HG03442 (cell line): ENCODE results near the gene MEX3A.

Source experiments
- ATAC-seq: cut with Tn5 transposase; IDR thresholded peaks from one replicate; pipeline ENCODE4 v1.9.1; 2021; ENCODE audit warnings: mild to moderate bottlenecking, moderate library complexity; ENCODE audit not compliant: unreplicated experiment

MEX3A gene

DNA sequence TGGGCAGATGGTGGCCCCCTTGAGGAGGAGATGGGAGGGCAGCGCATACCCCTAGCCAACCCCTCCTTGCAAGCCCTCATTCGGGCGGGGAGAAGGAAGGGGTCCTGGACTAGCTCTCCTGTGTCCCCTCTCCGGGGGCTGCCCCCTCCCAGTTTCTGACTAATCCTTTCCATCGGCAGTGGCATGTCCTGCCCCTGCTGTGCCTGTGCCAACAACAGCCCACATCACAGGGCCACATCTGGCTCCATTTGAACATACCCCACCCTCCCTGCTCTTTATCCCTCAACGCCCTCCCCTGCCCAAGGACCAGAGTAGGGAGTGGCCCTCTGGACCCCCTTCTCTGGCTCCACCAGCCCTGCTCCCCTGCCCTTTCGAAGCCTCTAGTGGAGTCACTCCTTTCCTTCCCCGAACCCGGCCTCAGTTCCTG, 21.3 kb upstream of the MEX3A start:
- no peak for ATAC-seq

DNA sequence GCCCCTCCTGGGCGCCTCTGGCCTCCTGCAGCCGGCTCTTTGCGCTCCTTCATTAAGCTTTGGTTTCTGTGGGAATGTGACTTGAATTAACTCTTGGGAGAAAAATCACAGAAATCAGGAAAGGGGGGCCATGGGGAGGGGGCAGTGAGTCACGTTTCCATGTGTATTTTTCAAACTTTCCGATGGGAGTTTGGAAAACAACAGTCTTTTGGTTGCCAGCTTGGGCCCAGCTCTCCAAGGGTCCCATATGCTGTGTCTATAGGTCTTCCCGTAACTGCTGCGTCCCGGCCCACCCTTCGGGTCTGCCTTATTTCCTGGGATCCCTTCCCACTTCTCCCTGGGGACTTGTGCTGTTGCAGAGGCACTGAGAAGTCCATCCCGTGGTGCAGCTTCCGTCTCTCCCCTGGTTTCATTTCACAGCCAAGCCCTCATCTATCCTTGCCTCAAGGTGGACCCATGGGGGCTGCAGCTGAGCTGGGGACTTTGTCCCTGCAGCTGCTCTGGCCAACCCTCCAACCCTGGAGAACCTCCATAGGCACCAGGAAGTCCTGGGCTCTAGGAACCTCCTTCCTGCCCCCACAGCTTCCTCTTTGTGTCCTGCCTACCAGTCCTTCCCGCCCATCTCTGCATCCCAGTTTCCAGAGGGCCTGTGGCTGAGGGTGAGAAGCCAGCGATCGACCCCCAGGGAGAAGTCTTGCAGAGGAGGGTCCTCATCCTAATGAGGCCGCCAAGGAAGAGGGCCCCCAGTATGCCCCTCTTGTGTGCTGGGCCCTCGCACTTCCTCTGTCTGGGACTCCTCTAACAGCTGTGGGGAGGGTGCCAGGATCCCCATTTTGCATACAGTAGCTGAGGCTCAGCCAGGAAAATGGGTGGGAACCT, 20.6 kb upstream of the MEX3A start:
- ATAC-seq: no peak

DNA sequence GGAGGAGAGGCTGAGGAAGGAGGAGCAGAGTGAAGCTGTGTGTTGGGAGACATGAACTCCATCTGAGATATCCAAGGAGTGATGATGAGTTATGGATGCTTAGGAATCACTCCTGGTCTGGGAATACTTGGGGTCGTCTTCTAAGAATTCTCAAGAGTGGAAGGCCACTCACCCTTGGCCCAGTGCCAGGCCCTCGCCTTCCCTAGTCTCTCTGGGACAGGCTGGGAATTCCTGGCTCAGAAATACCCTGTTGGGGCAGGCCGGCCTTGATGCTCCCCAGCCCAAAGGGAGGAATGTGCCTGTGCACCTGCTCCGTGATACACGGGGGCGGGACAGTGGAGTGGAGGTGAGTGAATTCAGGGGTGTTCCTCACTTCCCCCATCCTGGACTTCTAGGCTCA, 19.6 kb upstream of the MEX3A start:
- ATAC-seq: no peak

DNA sequence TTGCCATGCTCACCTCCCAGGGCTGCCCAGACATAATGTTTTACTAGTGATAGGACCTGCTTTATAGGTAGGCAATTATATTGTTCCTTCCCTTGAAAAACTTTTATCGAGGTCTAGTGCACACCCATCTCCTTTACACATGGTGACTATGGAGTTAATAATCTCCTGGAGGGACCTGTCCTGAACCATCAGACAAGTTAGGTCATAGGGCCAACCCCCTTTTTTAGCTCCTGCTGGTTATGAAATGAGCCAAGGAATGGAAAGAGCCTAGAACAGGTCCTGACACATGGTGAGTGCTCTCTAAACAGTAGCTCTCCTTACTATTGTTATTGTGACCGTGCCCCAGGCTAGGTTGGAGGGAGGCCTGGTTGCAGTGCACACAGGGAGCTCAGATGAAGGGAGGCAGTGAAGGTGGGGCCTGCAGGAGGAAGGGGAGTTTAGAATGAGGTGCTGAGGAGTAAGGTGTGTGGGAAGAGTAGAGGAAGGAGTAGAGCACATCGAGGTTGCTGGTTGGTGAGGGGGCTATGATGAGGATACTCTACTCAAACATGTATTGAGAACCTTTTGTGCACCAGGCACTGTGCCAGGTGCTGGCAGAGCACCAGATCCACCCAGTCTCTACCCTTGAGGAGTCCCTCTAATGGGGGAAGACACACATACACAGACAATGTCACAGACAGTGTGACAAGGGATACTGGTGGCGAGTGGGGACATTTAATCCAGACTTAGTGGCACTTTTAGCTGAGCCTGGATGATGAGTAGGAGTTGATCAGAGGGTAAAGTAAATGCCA, 18.1 kb upstream of the MEX3A start:
- no peak for ATAC-seq

DNA sequence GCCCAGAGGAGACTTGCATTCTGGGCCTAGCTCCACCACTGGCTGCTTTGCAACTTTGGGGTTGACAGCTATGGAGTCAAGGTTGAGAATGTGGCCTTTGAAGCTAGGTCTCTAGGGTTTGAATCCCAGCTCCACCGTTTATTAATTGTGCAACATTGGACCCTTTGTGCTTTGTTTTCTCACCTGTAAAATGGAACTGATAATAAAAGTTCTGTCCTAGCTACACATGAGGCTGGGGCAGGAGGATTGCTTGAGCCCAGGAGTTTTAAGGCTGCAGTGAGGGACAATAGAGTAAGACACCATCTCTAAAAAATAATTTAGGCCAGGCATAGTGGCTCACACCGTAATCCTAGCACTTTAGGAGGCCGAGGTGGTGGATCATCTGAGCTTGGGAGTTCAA, 17.0 kb upstream of the MEX3A start:
- no peak for ATAC-seq

DNA sequence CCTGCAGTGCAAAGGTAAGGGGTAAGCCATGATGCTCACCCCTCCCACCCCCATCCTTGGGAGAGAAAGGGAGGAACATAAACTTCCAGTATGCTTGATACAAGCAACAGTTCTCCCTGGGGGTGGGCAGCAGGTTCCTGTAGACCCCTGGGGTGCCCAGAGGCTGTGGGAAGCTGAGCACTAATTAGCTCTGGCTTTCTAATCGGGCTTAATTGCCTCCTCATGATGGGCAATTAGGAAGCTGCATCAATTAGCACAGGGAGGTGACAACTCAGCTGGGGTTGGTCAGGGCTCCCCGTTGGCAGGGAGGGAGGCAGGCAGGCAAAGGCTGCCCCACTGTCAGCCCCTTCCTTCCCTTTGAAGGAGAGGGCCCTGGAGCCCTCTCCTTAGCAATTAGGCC, 16.5 kb upstream of the MEX3A start:
- ATAC-seq: no peak

DNA sequence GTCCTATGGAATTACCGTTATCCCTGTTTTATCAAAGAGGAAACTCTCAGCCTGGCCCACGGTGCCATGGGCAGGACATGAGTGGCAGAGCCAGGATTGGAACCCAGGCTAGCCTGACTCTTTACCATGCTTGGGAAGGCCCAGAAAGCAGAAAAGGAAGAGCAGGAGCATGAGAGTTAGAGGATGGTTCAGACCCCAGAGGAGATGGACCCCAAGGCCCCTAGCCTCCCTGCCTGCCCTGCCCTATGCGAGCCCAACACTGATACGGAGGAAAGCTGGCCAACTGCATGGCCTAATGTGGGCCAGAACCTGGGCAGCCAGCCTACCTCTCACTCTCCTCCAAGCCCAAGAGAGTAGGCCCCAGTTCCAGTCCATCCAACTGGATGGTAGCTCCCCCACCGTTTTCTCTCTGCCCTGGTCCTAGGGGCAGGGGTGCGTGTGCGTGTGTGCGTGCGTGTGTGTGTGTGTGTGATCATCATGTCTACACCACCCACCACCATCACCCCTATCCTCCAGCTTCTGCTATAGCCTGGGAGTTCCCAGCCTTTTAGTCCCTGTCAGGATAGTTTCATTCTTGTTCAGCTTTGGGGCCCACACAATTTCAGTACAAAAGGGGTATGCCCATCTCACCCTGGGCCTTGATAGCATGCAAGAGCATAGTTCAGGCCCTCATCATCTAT, 15.4 kb upstream of the MEX3A start:
- ATAC-seq: no peak

DNA sequence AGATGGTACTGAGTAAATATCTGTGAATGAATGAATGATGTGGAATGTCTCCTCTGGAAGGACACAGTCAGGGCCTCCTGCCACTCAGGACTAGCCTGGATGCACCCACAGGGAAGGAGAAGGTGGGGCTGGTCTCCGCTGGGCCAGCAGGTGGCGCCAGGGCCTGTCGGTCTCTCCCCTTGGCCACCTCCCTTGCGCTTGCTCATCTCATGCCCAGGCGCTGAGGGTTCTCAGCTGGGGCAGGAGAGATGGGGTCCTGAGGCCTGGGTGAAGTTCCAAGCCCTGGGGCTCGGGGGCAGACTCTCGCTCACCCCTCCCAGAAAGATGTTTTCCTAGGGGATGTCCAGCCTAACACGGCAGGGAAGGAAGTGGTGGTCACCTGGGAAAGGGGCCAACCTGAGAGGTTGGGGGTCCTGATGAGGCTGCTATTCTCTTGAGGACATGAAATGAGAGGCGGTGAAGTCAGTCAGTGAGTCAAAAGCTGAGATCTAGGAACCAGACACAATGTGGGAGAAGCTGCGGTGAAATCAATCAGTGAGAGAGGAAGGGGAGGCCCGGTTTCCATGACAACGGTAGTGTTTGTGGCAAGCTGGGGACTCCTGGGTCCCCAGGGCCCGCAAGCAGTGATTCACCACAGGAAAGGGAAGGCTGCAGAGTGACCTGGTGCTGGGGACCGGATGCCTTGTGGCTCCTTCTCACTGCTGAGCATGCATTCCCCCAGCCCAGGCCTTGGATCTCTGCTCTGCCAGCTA, 14.6 kb upstream of the MEX3A start:
- peak; percentile 59 for ATAC-seq

DNA sequence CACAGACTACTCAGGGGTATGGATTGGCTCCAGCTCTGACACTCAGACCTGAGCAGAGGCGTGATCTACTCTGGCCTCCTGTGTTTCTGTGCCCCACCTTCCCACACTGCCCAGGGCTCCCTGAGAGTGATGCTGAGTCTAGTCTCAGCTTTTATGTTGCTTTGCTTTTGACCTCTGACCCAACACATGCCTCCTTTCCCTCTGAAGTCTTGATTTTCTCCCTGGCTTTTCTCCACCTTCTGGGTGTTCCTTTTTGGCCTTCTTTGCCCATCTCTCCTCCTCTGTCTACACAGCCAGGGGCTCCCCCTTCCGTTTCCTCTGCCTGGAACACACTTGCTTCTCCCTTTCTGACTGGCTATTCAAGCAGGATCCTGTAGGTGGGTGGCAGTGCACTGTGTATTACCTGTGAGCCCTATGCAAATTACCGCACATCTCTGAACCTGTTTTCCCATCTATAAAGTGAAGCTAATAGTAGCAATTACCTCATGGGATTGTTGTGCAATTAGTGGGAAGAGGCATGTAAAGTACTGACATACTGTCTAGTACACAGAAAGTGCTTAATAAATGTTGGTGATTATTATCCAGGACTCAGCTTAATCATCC, 13.7 kb upstream of the MEX3A start:
- no peak for ATAC-seq

DNA sequence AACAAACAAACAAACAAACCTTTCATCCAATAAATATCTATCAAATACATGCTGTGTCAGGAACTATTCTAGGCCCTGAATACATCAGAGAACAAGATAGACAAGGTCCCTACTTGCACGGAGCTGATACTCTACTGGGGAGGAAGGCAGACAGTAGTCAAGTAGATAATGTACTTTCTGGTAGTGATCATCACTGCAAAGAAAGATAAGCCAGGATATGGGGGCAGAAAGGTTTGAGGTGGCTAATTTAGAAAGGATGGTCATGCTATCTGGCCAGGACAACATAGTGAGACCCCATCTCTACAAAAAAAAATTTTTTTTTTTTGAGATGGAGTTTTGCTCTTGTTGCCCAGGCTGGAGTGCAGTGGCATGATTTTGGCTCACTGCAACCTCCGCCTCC, 9.3 kb upstream of the MEX3A start:
- ATAC-seq: no peak

DNA sequence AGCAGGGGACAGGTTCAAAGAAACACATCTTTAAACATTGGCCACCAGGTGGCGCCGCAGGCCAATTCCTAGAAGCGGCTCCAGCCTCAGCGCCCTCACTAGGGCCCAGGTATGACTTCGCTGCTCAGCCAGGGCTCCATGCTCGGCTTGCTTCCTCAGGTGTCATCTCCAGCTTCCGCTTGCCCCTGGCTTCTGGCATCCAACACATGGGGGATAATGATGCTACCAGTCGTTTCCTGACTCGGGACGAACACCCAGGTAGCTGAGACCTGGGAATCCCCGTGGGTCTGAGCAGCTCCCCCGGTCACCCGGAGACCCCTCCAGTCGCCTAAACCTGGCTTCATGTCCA, 8.5 kb upstream of the MEX3A start:
- no peak for ATAC-seq

DNA sequence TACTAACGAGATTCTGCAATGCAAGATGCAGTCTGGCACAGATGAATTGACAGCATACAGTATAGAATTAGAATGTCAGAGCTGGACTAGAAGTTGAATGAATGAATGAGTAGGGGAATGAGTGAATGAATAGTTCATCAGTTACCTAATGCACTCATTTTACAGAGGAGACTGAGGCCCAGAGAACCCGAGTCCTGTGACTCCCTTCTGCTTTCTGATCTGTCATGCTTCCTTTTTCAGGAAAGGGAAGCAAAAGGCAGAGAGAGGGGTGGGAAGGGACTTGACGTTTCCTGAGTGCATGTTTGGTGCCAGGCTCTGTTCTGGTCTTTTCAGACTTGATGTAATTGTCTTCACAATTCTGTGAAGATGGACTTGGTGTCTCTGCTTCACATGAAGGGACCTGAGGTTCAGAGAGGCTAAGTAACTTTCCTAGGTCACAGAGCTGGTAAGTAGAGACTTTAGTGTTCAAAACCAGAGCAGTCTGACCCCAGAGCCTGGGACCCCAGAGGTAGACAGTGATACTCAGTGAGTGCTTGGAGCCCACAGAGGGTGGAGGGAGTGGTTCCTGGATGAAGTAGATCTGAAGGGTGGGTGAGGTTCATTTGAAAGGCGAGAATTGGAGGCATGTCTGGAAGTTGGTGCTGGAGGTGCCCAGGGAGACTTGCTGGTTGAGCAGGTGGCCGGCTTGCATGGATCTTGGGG, 8.0 kb upstream of the MEX3A start:
- ATAC-seq: no peak

DNA sequence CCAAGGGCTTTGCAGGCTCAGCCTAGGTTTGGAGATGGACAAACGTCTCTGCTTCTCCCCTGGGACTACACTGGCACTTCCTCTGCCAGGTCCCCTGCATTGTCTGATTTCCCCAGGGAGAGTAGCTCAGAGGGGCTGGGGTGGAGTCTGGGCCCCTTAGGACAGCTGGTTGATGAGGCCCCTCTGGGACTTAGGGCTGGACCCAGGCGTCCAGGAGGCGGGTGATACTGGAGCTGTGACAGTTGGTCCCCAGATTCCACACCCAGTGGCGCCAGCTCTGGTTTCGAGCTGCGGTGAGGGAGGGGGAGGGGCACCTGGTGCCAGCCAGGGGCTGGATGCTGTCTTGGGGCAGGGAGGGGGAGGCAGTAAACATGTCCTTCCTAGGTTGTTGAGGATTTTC, 7.4 kb upstream of the MEX3A start:
- ATAC-seq: no peak

DNA sequence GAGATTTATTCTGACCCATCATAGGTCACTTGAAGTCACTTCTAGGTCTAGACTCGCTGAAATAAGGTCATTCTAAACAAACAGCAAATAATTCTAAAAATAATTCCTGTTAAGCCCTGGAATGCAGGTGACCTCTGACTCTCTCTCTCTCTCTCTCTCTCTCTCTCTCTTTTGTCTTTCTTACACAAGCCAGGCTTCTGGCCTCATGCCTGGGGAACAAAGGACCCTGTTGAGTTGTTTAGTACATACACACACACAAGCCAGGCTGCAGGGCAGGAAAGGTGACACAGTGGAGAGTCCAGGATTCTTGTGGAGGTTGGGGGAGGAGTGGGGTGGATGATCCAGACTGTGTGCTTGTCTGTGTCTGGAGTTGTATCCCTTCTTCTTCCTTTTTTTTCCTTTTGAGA, 4.0 kb upstream of the MEX3A start:
- no peak for ATAC-seq

DNA sequence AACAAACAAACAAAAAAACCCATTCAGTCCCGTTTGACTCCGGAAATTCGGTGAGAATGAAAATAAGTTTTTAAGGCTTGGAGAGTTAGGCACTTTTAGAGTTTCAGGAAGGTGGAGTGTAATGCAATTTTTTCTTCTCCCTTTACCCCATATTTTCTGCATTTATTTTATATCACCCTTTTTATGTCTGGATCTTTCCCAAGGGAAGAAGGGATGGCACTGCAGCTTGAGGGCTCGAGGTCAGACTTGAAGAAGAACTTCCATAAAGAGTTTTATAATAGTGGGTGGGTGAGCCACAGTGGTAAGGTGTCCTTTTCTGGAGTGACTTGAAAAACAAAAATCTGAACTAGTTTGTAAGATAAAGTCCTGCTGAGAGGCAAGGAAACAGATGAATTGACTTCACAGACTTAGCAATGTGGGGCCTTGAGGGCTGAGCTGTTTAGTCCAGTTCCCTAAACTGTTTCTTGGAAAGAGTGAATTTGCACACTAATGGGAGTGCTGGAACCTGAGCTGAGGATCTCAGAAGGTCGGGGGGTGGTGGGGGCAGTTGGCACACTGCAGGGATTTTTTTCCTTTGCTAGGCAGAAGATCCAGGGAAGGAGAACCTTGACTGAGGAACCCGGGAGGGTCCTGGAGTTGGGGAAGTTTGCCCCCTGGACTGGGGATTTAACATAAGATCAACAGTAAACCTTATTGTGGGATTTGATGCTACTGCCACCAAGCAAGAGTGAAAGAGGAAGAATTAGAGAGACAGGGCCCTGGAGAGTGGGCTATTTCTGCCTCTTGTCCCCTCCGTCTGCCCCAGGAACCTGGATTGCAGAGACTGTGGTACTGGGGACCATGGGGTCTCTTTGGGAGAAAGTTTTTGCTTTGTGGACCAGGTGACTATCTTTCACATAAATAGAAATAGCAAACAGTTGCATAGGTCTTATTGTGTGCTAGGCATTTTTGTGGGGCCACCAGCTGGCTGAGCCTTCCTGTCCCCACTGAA, 1.8 kb upstream of the MEX3A start:
- ATAC-seq: no peak

DNA sequence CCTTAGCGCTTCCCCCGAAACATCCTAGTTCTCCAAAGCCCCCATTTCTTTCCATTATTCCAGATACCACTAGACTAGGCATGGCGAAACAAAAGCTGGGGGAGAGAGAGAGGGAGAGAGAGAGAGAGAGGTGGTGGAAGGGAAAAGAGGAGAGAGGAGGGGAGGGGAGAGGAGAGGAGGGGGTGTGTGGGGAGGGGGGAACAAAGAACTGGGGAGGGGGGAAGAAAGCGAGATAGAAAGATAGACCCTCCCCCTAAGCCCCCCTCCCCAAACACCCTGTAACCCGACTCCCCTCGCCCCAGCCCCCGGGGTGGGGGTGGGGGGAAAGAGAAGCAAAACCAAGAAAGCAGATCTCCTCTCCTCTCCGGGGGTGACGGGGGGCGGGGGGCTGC, 352 bp downstream of the MEX3A start:
- ATAC-seq: no peak

DNA sequence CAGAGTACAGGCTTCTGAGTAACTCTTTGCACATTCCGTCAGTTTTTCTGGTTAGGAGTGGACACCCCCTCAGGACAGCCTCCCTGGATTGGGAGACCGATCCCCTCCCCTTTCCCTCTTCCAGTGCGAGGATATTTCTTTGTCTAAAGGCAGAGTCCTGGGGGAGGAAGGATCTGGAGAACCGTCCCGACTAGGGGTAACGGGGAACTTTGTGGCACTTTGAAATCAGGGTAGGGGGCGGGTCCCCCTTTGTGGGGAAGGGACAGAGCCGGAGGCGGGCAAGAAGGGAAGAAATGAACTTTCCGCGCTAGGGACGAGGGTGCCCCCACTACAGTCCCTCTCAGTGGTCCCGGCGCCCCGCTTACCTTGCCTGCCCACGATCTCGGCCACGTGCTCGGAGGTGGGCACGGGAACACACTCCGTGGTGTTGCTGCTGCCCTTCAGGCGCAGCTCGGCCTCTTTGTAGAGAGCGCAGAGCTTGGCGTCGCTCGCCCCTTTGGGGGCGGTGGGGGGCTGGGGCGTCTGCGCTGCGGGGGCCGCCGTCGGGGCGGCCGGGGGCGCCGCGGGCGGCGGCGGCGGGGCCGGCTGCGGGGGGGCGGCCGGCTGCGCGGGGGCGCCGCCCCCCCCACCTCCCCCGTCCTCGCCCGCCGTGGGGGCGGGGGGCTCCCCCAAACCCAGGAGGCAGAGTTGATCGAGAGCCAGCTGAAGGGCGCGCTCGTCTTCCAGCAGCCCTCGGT, 917 bp downstream of the MEX3A start:
- no peak for ATAC-seq

DNA sequence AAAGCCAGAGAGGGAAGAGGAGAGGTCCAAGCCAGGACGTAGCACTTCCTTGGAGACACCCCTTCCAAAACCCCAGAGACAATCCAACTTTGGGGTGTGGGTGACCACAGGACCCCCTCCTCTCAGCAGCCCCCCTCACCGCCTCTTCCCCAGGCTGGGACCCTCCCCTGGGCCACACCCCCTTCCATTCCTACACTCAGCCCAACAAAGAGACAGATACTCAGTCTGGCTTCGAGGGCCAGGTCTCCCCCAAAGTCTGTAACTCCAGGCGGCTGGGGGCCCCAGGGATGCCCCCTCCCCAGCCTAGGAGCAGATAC, 1.4 kb downstream of the MEX3A start:
- no peak for ATAC-seq
